Spleen (tissue), 11 donors: Measurements from ENCODE around the gene TEAD3. TPM values are rescaled to one million over a fixed set of nuclear protein-coding genes. Genes with fewer than 3 reads are reported as not detected.

ENCODE experiments used
- DNase-seq: peaks from one replicate; pipeline ENCODE4 v3.0.0-alpha.2; 2020
- H3K27ac ChIP-seq, 8 donors: fragments of 200-600 bp; sonication (generic) in 7 of 8; 1 replicate in 4 of 8; 2 replicates in 4 of 8; pipeline versions ENCODE4 v1.5.0 to v1.8.0; 2016 to 2021; ENCODE audit warnings: inconsistent platforms in 4 of 8, mild to moderate bottlenecking in 4 of 8, moderate library complexity in 1 of 8
- H3K27me3 ChIP-seq, 7 donors: fragments of 200-600 bp; sonication (generic) in 6 of 7; replicated peaks in 1 of 7; 1 replicate in 4 of 7; 2 replicates in 3 of 7; pipeline versions ENCODE4 v1.5.0 to v1.8.0; 2016 to 2021; ENCODE audit warnings: inconsistent platforms in 3 of 7, mild to moderate bottlenecking in 1 of 7
- H3K36me3 ChIP-seq, 6 donors: fragments of 200-600 bp; sonication (generic) in 5 of 6; 1 replicate in 4 of 6; 2 replicates in 2 of 6; pipeline versions ENCODE4 v1.5.0 to v1.8.0; 2016 to 2021; ENCODE audit warnings: inconsistent platforms in 2 of 6
- H3K4me1 ChIP-seq, 6 donors: fragments of 200-600 bp; sonication (generic) in 5 of 6; 1 replicate in 3 of 6; 2 replicates in 3 of 6; pipeline versions ENCODE4 v1.5.0 to v1.8.0; 2016 to 2021; ENCODE audit warnings: inconsistent platforms in 3 of 6
- H3K4me3 ChIP-seq, 8 donors: fragments of 200-600 bp; sonication (generic) in 7 of 8; 1 replicate in 4 of 8; 2 replicates in 4 of 8; pipeline versions ENCODE4 v1.5.0 to v1.8.0; 2016 to 2021; ENCODE audit warnings: inconsistent platforms in 4 of 8, mild to moderate bottlenecking in 4 of 8, moderate library complexity in 2 of 8
- H3K9me3 ChIP-seq, 8 donors: fragments of 200-600 bp; sonication (generic) in 7 of 8; 1 replicate in 4 of 8; 2 replicates in 4 of 8; pipeline versions ENCODE4 v1.5.0 to v1.8.0; 2016 to 2021; ENCODE audit warnings: inconsistent platforms in 4 of 8
- CTCF ChIP-seq, 11 experiments: fragments of 200-600 bp in 7 of 11; fragments of 450-650 bp in 4 of 11; sonication (generic) in 4 of 11; IDR thresholded peaks in 8 of 11; conservative IDR thresholded peaks in 3 of 11; 1 replicate in 7 of 11; 2 replicates in 4 of 11; pipeline versions ENCODE4 v1.4.0 to v1.8.0; 2016 to 2021; ENCODE audit warnings: antibody characterized with exemption in 11 of 11, inconsistent platforms in 4 of 11, mild to moderate bottlenecking in 1 of 11
- POLR2A ChIP-seq, 3 donors: fragments of 450-650 bp; IDR thresholded peaks; one replicate each; pipeline ENCODE4 v1.5.1; 2017; ENCODE audit warnings: antibody characterized with exemption in 3 of 3, mild to moderate bottlenecking in 1 of 3
- POLR2AphosphoS5 ChIP-seq, 3 donors: sonication (generic); formaldehyde crosslinking; IDR thresholded peaks; one replicate each; pipeline ENCODE4 v1.5.1; 2017; ENCODE audit warnings: antibody characterized with exemption in 3 of 3
- WGBS, 5 donors: extraction: QIAGEN DNeasy Blood & Tissue Kit in 3 of 5; methylation state at CpG; one replicate each; pipeline versions ENCODE4 v1.1.5 to v1.1.7; 2013 to 2018; 5-methylcytosine and 5-hydroxymethylcytosine counted together
- intact Hi-C: fragments of 100-400 bp; cut with DNase I; formaldehyde crosslinking; loops from one replicate; pipeline ENCODE4 v1.15.0; 2023; ENCODE audit warnings: low total_unique reads
- polyA plus RNA-seq, 3 donors: library from polyadenylated mRNA; stranded (reverse); fragments of 200-250 nt; gene quantifications; one replicate each; pipeline ENCODE4 v1.2.1, GENCODE V29; 2013
- total RNA-seq, 7 donors: library from RNA; depleted of rRNA in 3 of 7; stranded (reverse); fragments of >200 nt in 3 of 7; fragmentation: NEBNext Ultra II Directional in 4 of 7; extraction: Animal tissue kit (Norgen Biotek cat#: 25700) in 4 of 7; gene quantifications; one replicate each; pipeline versions ENCODE4 v1.1.0 to v1.2.1, GENCODE V29; 2016 to 2021
- donor health status: healthy with polysubstance abuse.
- donor health status: DM: no; HTN: no; CAD: no; lungs with moderate emphysema.
- donor health status: DM: no; HTN: no; CAD: no.
- donor health status: Bipolar disorder and iron deficiency.
- donor health status: healthy.
- donor health status: DM: no; HTN: no; CAD: no.
- donor health status: DM: yes; HTN: yes; CAD: no.

Gene TEAD3
- total and polyA plus RNA-seq, 10 donors = 2.5 to 15.2 (median 7.2) TPM

- DNase-seq = no peak
- intact Hi-C loops = no loop called here
- no peaks in the 10 kb centered on the region for H3K9me3 ChIP-seq
- peaks cover 0 to 29% (median 3%) of the 10 kb centered on the region in 7 donors for H3K27me3 ChIP-seq
- peaks cover 0 to 93% (median 30%) of the 10 kb centered on the region in 6 donors for H3K4me1 ChIP-seq
- TF ChIP-seq POLR2A (IDR thresholded peaks at IDR 0.05) (no peak), POLR2AphosphoS5 (IDR thresholded peaks at IDR 0.05) (peak in 1 of 3 donors; percentile 27)
- H3K36me3 ChIP-seq = no peaks in the 10 kb centered on the region
- H3K27ac ChIP-seq = peak overlapping the region in 4 of 8 donors; percentile 17 to 66 (median 38)
- WGBS, 5 donors = 22 to 45% (median 31%) methylated on average over 9 of the region's 9 CpGs
- H3K4me3 ChIP-seq = no peak overlapping the region
These were observed 9.0 kb downstream of the TEAD3 start for GRCh38 chr6:35487658-35488516.

- Histone ChIP-seq H3K4me1 (peaks cover 0 to 77% (median 23%) of the 10 kb centered on the region in 6 donors), H3K36me3 (no peaks in the 10 kb centered on the region), H3K4me3 (no peak overlapping the region), H3K27ac (peak overlapping the region in 7 of 8 donors; percentile 10 to 66 (median 50)), H3K27me3 (peaks cover 0 to 13% (median 0%) of the 10 kb centered on the region in 7 donors), H3K9me3 (no peaks in the 10 kb centered on the region)
- TF ChIP-seq POLR2AphosphoS5 (IDR thresholded peaks at IDR 0.05) = peak in 2 of 3 donors; percentile 57 to 67
- no peak for TF ChIP-seq CTCF (IDR thresholded peaks at IDR 0.05 in 8 of 11, conservative IDR thresholded peaks at IDR 0.05 in 3 of 11)
- TF ChIP-seq POLR2A (IDR thresholded peaks at IDR 0.05) = no peak
- intact Hi-C loops = no loop called here
- DNase-seq = no peak
- 75 to 86% (median 84%) methylated on average over 51 to 61 of the region's 61 CpGs for WGBS, 5 donors
These were observed 10.6 kb downstream of the TEAD3 start for GRCh38 chr6:35486005-35486925.

GRCh38 chr6:35485402-35485877 lies 11.4 kb downstream of the TEAD3 start:
- 74 to 85% (median 80%) methylated on average over 5 to 11 of the region's 11 CpGs for WGBS, 5 donors
- no peak for DNase-seq
- peaks cover 0 to 69% (median 19%) of the 10 kb centered on the region in 6 donors for H3K4me1 ChIP-seq
- peaks cover 0 to 7% (median 0%) of the 10 kb centered on the region in 7 donors for H3K27me3 ChIP-seq
- H3K4me3 ChIP-seq = no peak overlapping the region
- peak overlapping the region in 7 of 8 donors; percentile 10 to 66 (median 50) for H3K27ac ChIP-seq
- no peaks in the 10 kb centered on the region for H3K36me3 ChIP-seq
- TF ChIP-seq CTCF (IDR thresholded peaks at IDR 0.05 in 8 of 11, conservative IDR thresholded peaks at IDR 0.05 in 3 of 11) (no peak), POLR2A (IDR thresholded peaks at IDR 0.05) (no peak), POLR2AphosphoS5 (IDR thresholded peaks at IDR 0.05) (no peak)
- H3K9me3 ChIP-seq = no peaks in the 10 kb centered on the region
- intact Hi-C loops = no loop called here

GRCh38 chr6:35484921-35485392 lies 11.9 kb downstream of the TEAD3 start:
- H3K4me3 ChIP-seq = no peak overlapping the region
- TF ChIP-seq POLR2AphosphoS5 (IDR thresholded peaks at IDR 0.05) (no peak), POLR2A (IDR thresholded peaks at IDR 0.05) (no peak), CTCF (IDR thresholded peaks at IDR 0.05 in 8 of 11, conservative IDR thresholded peaks at IDR 0.05 in 3 of 11) (no peak)
- no peaks in the 10 kb centered on the region for H3K9me3 ChIP-seq
- H3K4me1 ChIP-seq = peaks cover 0 to 64% (median 17%) of the 10 kb centered on the region in 6 donors
- 66 to 84% (median 72%) methylated on average over 5 to 7 of the region's 7 CpGs for WGBS, 5 donors
- H3K36me3 ChIP-seq = peaks cover 0 to 3% (median 0%) of the 10 kb centered on the region in 6 donors
- H3K27ac ChIP-seq = peak overlapping the region in 4 of 8 donors; percentile 50 to 66 (median 56)
- no peak for DNase-seq
- peaks cover 0 to 2% (median 0%) of the 10 kb centered on the region in 7 donors for H3K27me3 ChIP-seq
- intact Hi-C loops = no loop called here
